ENCODE data around the gene CALN1. TPM values are rescaled to one million over a fixed set of nuclear protein-coding genes. Genes with fewer than 3 reads are reported as not detected.

The CALN1 gene
- total RNA-seq, 2 donors from 2014 or later, result 1.1 to 1.2 TPM

GRCh38 chr7:72281308-72281707, 130.8 kb downstream of the CALN1 start:
- Histone ChIP-seq H3K9me3 (no peaks in the 10 kb centered on the region), H3K27ac (no peak overlapping the region), H3K27me3 (replicated peaks; ENCODE audit: insufficient read depth) (no peaks in the 10 kb centered on the region), H3K4me3 (no peak overlapping the region), H3K4me1 (replicated peaks) (no peaks in the 10 kb centered on the region), H3K36me3 (no peaks in the 10 kb centered on the region)
- DNase-seq (ENCODE audit: low spot score), result no peak
- WGBS, result 22% methylated on average over 2 of the region's 2 CpGs
- TF ChIP-seq POLR2AphosphoS5 (IDR thresholded peaks at IDR 0.05) (no peak), CTCF (IDR thresholded peaks at IDR 0.05) (no peak), POLR2A (IDR thresholded peaks at IDR 0.05) (no peak)
- intact Hi-C loops (cut with DNase I), result no loop called here

- no peak for TF ChIP-seq POLR2AphosphoS5 (IDR thresholded peaks at IDR 0.05)
- no peak for TF ChIP-seq POLR2A (IDR thresholded peaks at IDR 0.05)
- TF ChIP-seq CTCF (IDR thresholded peaks at IDR 0.05), result no peak
- 82% methylated on average over 3 of the region's 3 CpGs for WGBS
- H3K36me3 ChIP-seq, result no peaks in the 10 kb centered on the region
- no peak overlapping the region for H3K4me3 ChIP-seq
- no peak overlapping the region for H3K27ac ChIP-seq
- H3K4me1 ChIP-seq (replicated peaks), result no peaks in the 10 kb centered on the region
- H3K9me3 ChIP-seq, result no peaks in the 10 kb centered on the region
- intact Hi-C loops (cut with DNase I), result no loop called here
- DNase-seq (ENCODE audit: low spot score), result no peak
- H3K27me3 ChIP-seq (replicated peaks; ENCODE audit: insufficient read depth), result no peaks in the 10 kb centered on the region
Measured at GRCh38 chr7:72279203-72279602, 132.9 kb downstream of the CALN1 start.

GRCh38 chr7:72278550-72278949, 133.6 kb downstream of the CALN1 start:
- Histone ChIP-seq H3K36me3 (no peaks in the 10 kb centered on the region), H3K27ac (no peak overlapping the region), H3K27me3 (replicated peaks; ENCODE audit: insufficient read depth) (no peaks in the 10 kb centered on the region), H3K9me3 (no peaks in the 10 kb centered on the region), H3K4me3 (no peak overlapping the region), H3K4me1 (replicated peaks) (no peaks in the 10 kb centered on the region)
- no peak for DNase-seq (ENCODE audit: low spot score)
- no peak for TF ChIP-seq POLR2AphosphoS5 (IDR thresholded peaks at IDR 0.05)
- no peak for TF ChIP-seq CTCF (IDR thresholded peaks at IDR 0.05)
- TF ChIP-seq POLR2A (IDR thresholded peaks at IDR 0.05), result no peak
- intact Hi-C loops (cut with DNase I), result no loop called here
- 63% methylated on average over 8 of the region's 8 CpGs for WGBS

GRCh38 chr7:72275382-72276070, 136.6 kb downstream of the CALN1 start:
- H3K9me3 ChIP-seq, result no peaks in the 10 kb centered on the region
- intact Hi-C loops (cut with DNase I), result no loop called here
- no peak overlapping the region for H3K4me3 ChIP-seq
- H3K27ac ChIP-seq, result no peak overlapping the region
- H3K27me3 ChIP-seq (replicated peaks; ENCODE audit: insufficient read depth), result no peaks in the 10 kb centered on the region
- no peaks in the 10 kb centered on the region for H3K36me3 ChIP-seq
- no peak for DNase-seq (ENCODE audit: low spot score)
- H3K4me1 ChIP-seq (replicated peaks), result no peaks in the 10 kb centered on the region
- WGBS, result 34% methylated on average over 7 of the region's 7 CpGs
- TF ChIP-seq CTCF (IDR thresholded peaks at IDR 0.05) (no peak), POLR2A (IDR thresholded peaks at IDR 0.05) (no peak), POLR2AphosphoS5 (IDR thresholded peaks at IDR 0.05) (no peak)

- H3K9me3 ChIP-seq, result no peaks in the 10 kb centered on the region
- intact Hi-C loops (cut with DNase I), result no loop called here
- H3K27ac ChIP-seq, result no peak overlapping the region
- H3K36me3 ChIP-seq, result no peaks in the 10 kb centered on the region
- WGBS, result 96% methylated on average over 6 of the region's 6 CpGs
- no peaks in the 10 kb centered on the region for H3K4me1 ChIP-seq (replicated peaks)
- no peaks in the 10 kb centered on the region for H3K27me3 ChIP-seq (replicated peaks; ENCODE audit: insufficient read depth)
- H3K4me3 ChIP-seq, result no peak overlapping the region
- no peak for DNase-seq (ENCODE audit: low spot score)
- TF ChIP-seq POLR2AphosphoS5 (IDR thresholded peaks at IDR 0.05) (no peak), POLR2A (IDR thresholded peaks at IDR 0.05) (no peak), CTCF (IDR thresholded peaks at IDR 0.05) (no peak)
Measured at GRCh38 chr7:72272479-72272878, 139.7 kb downstream of the CALN1 start.

Data from prostate gland (tissue), 2 donors.